Neural crest cell (in vitro differentiated cells): ENCODE data around the gene NHS. TPM values are rescaled to one million over a fixed set of nuclear protein-coding genes. Genes with fewer than 3 reads are reported as not detected.

Source experiments
- DNase-seq: peaks from one replicate; pipeline ENCODE4 v3.0.0; 2021; ENCODE audit warnings: low read depth, mixed read lengths, low spot score
- H3K27ac Mint-ChIP-seq: one replicate; pipeline ENCODE4 v1.8.0; 2021; ENCODE audit warnings: mild to moderate bottlenecking, mixed read lengths; ENCODE audit not compliant: unreplicated experiment
- H3K27me3 Mint-ChIP-seq: 2 replicates; pipeline ENCODE4 v1.8.0; 2021; ENCODE audit warnings: low read depth, mild to moderate bottlenecking, mixed read lengths
- H3K36me3 Mint-ChIP-seq: 2 replicates; pipeline ENCODE4 v1.8.0; 2021; ENCODE audit warnings: low read depth, mild to moderate bottlenecking, mixed read lengths
- H3K4me1 Mint-ChIP-seq: 2 replicates; pipeline ENCODE4 v1.8.0; 2021; ENCODE audit warnings: mixed read lengths
- H3K4me3 Mint-ChIP-seq: one replicate; pipeline ENCODE4 v1.8.0; 2021; ENCODE audit warnings: mild to moderate bottlenecking, mixed read lengths
- H3K9me3 Mint-ChIP-seq: 2 replicates; pipeline ENCODE4 v1.8.0; 2021; ENCODE audit warnings: mixed read lengths
- CTCF ChIP-seq: fragments of 200-600 bp; sonication (generic); conservative IDR thresholded peaks from 2 replicates; pipeline ENCODE4 v1.5.0; 2021; ENCODE audit warnings: antibody characterized with exemption, mild to moderate bottlenecking
- total RNA-seq: library from RNA; stranded (reverse); gene quantifications from 2 replicates; pipeline ENCODE4 v1.2.1, GENCODE V29; 2021

The NHS gene
- total RNA-seq, 1 donor from 2014 or later: 10.7 TPM

- no peak overlapping the region for H3K27ac Mint-ChIP-seq
- peaks cover 30% of the 10 kb centered on the region for H3K4me1 Mint-ChIP-seq
- H3K36me3 Mint-ChIP-seq: no peaks in the 10 kb centered on the region
- H3K4me3 Mint-ChIP-seq: no peak overlapping the region
- no peak for DNase-seq
- peaks cover 1% of the 10 kb centered on the region for H3K27me3 Mint-ChIP-seq
- no peaks in the 10 kb centered on the region for H3K9me3 Mint-ChIP-seq
- TF ChIP-seq CTCF: no peak
These were observed 42.4 kb downstream of the NHS start for GRCh38 chrX:17417372-17417771.

GRCh38 chrX:17425136-17425535 lies 50.1 kb downstream of the NHS start:
- no peaks in the 10 kb centered on the region for H3K4me1 Mint-ChIP-seq
- DNase-seq: no peak
- H3K4me3 Mint-ChIP-seq: no peak overlapping the region
- TF ChIP-seq CTCF: no peak
- H3K27me3 Mint-ChIP-seq: peaks cover 2% of the 10 kb centered on the region
- no peaks in the 10 kb centered on the region for H3K36me3 Mint-ChIP-seq
- no peak overlapping the region for H3K27ac Mint-ChIP-seq
- no peaks in the 10 kb centered on the region for H3K9me3 Mint-ChIP-seq

GRCh38 chrX:17425551-17425950 lies 50.6 kb downstream of the NHS start:
- peaks cover 2% of the 10 kb centered on the region for H3K27me3 Mint-ChIP-seq
- DNase-seq: no peak
- H3K4me1 Mint-ChIP-seq: no peaks in the 10 kb centered on the region
- TF ChIP-seq CTCF: no peak
- H3K36me3 Mint-ChIP-seq: no peaks in the 10 kb centered on the region
- no peak overlapping the region for H3K4me3 Mint-ChIP-seq
- H3K27ac Mint-ChIP-seq: no peak overlapping the region
- H3K9me3 Mint-ChIP-seq: no peaks in the 10 kb centered on the region

GRCh38 chrX:17431171-17431570 lies 56.2 kb downstream of the NHS start:
- Mint-ChIP-seq H3K4me1 (peaks cover 13% of the 10 kb centered on the region), H3K36me3 (no peaks in the 10 kb centered on the region), H3K27me3 (no peaks in the 10 kb centered on the region), H3K4me3 (no peak overlapping the region), H3K27ac (no peak overlapping the region), H3K9me3 (peaks cover 2% of the 10 kb centered on the region)
- DNase-seq: no peak
- no peak for TF ChIP-seq CTCF

- no peak overlapping the region for H3K27ac Mint-ChIP-seq
- peaks cover 13% of the 10 kb centered on the region for H3K4me1 Mint-ChIP-seq
- no peaks in the 10 kb centered on the region for H3K27me3 Mint-ChIP-seq
- DNase-seq: no peak
- H3K4me3 Mint-ChIP-seq: no peak overlapping the region
- no peaks in the 10 kb centered on the region for H3K36me3 Mint-ChIP-seq
- H3K9me3 Mint-ChIP-seq: peaks cover 2% of the 10 kb centered on the region
- TF ChIP-seq CTCF: no peak
These were observed 57.2 kb downstream of the NHS start for GRCh38 chrX:17432158-17432557.

GRCh38 chrX:17433965-17434364 lies 59.0 kb downstream of the NHS start:
- no peak overlapping the region for H3K4me3 Mint-ChIP-seq
- H3K36me3 Mint-ChIP-seq: no peaks in the 10 kb centered on the region
- no peak for DNase-seq
- H3K4me1 Mint-ChIP-seq: peaks cover 13% of the 10 kb centered on the region
- no peak for TF ChIP-seq CTCF
- H3K27me3 Mint-ChIP-seq: no peaks in the 10 kb centered on the region
- H3K27ac Mint-ChIP-seq: no peak overlapping the region
- H3K9me3 Mint-ChIP-seq: peaks cover 2% of the 10 kb centered on the region
